ENCODE measurements around the gene LRRK1. TPM values are rescaled to one million over a fixed set of nuclear protein-coding genes. Genes with fewer than 3 reads are reported as not detected.

LRRK1 gene
- total and polyA plus RNA-seq, 8 donors, result 4.3 to 19.4 (median 11.1) TPM

- no peak overlapping the region for H3K27ac ChIP-seq
Observed at GRCh38 chr15:100959066-100960050, 40.2 kb downstream of the LRRK1 start.

GRCh38 chr15:100966997-100967396 is 47.8 kb downstream of the LRRK1 start:
- intact Hi-C loops (cut with DNase I), result no loop called here
- DNase-seq (no peak), FAIRE-seq (no peak), ATAC-seq (peak in 2 of 4 donors; percentile 50 to 53)
- H3K27me3 ChIP-seq, result no peaks in the 10 kb centered on the region
- no peak for TF ChIP-seq CTCF (IDR thresholded peaks at IDR 0.05)
- 52 to 54% methylated on average over 4 of the region's 4 CpGs for WGBS, 2 donors
- no peaks in the 10 kb centered on the region for H3K4me1 ChIP-seq
- no peaks in the 10 kb centered on the region for H3K9me3 ChIP-seq
- no peaks in the 10 kb centered on the region for H3K36me3 ChIP-seq
- H3K27ac ChIP-seq, result no peak overlapping the region
- H3K4me3 ChIP-seq, result no peak overlapping the region

More at GRCh38 chr15:100959066-100960050, 40.2 kb downstream of the LRRK1 start:
- 84 to 93% methylated on average over 14 of the region's 14 CpGs for WGBS, 2 donors
- Histone ChIP-seq H3K4me3 (no peak overlapping the region), H3K9me3 (no peaks in the 10 kb centered on the region), H3K36me3 (no peaks in the 10 kb centered on the region), H3K4me1 (no peaks in the 10 kb centered on the region), H3K27me3 (no peaks in the 10 kb centered on the region)
- intact Hi-C loops (cut with DNase I), result no loop called here
- FAIRE-seq (no peak), DNase-seq (no peak), ATAC-seq (peak in 1 of 4 donors; percentile 29)
- no peak for TF ChIP-seq CTCF (IDR thresholded peaks at IDR 0.05)

GRCh38 chr15:100968050-100968966 is 49.2 kb downstream of the LRRK1 start:
- DNase-seq, result no peak
- Histone ChIP-seq H3K27me3 (no peaks in the 10 kb centered on the region), H3K27ac (no peak overlapping the region), H3K9me3 (no peaks in the 10 kb centered on the region), H3K4me1 (no peaks in the 10 kb centered on the region), H3K4me3 (no peak overlapping the region), H3K36me3 (no peaks in the 10 kb centered on the region)
- FAIRE-seq, result no peak
- no peak for ATAC-seq
- no peak for TF ChIP-seq CTCF (IDR thresholded peaks at IDR 0.05)
- 81 to 88% methylated on average over 3 of the region's 3 CpGs for WGBS, 2 donors
- intact Hi-C loops (cut with DNase I), result no loop called here

- TF ChIP-seq CTCF (IDR thresholded peaks at IDR 0.05), result no peak
- Histone ChIP-seq H3K4me1 (no peaks in the 10 kb centered on the region), H3K27ac (no peak overlapping the region), H3K27me3 (no peaks in the 10 kb centered on the region), H3K36me3 (no peaks in the 10 kb centered on the region), H3K9me3 (no peaks in the 10 kb centered on the region), H3K4me3 (peak overlapping the region; percentile 10 to 23 (median 17))
- WGBS, 2 donors, result 39 to 40% methylated on average over 33 to 36 of the region's 36 CpGs
- intact Hi-C loops (cut with DNase I), result no loop called here
- ATAC-seq (no peak), DNase-seq (peak in 1 of 6 donors; percentile 54), FAIRE-seq (no peak)
Observed at GRCh38 chr15:100972975-100973350, 53.8 kb downstream of the LRRK1 start.
